PC-9 (cell line): ENCODE measurements around the gene STK24. TPM values are rescaled to one million over a fixed set of nuclear protein-coding genes. Genes with fewer than 3 reads are reported as not detected.

ENCODE experiments used
- BruUV-seq: library from RNA; stranded (reverse); fragments of 400-500 nt; replicated peaks from 2 replicates; lab custom pipeline; 2021; lab: Mats Ljungman, UMichigan
- CTCF ChIA-PET: fragments of 300-600 bp; sonication (Branson Sonifier 250); formaldehyde crosslinking; loops from one replicate; lab custom pipeline; 2022; ENCODE audit warnings: antibody characterized with exemption; lab: Charles Lee
- POLR2A ChIA-PET: fragments of 300-600 bp; sonication (Branson Sonifier 250); formaldehyde crosslinking; loops from one replicate; lab custom pipeline; 2022; ENCODE audit warnings: antibody characterized with exemption; ENCODE audit not compliant: unreplicated experiment; lab: Charles Lee
- DNase-seq, 2 experiments: peaks; one replicate each; pipeline versions ENCODE4 v3.0.0 to v3.0.0-alpha.2; 2015 to 2022; ENCODE audit warnings: mixed read lengths in 1 of 2
- H2AFZ ChIP-seq: fragments of 200-600 bp; sonication (generic); 2 replicates; pipeline ENCODE4 v1.8.1; 2017; ENCODE audit warnings: antibody characterized with exemption
- H3F3A ChIP-seq: fragments of 200-600 bp; sonication (generic); 2 replicates; pipeline ENCODE4 v1.8.1; 2017; ENCODE audit warnings: antibody characterized with exemption, mild to moderate bottlenecking, low read depth; ENCODE audit not compliant: insufficient read depth
- H3K27ac ChIP-seq: fragments of 200-600 bp; sonication (generic); 2 replicates; pipeline ENCODE4 v1.6.1; 2016; ENCODE audit warnings: mixed run types
- H3K27me3 ChIP-seq: fragments of 200-600 bp; sonication (generic); 2 replicates; pipeline ENCODE4 v1.6.1; 2016; ENCODE audit warnings: low read depth, mixed run types; ENCODE audit not compliant: insufficient read depth
- H3K36me3 ChIP-seq: fragments of 200-600 bp; sonication (generic); 2 replicates; pipeline ENCODE4 v1.6.1; 2016; ENCODE audit warnings: low read depth, mixed run types
- H3K4me1 ChIP-seq: fragments of 200-600 bp; sonication (generic); replicated peaks from 2 replicates; pipeline ENCODE4 v1.6.1; 2016; ENCODE audit warnings: mixed run types; ENCODE audit not compliant: insufficient read depth
- H3K4me2 ChIP-seq: fragments of 200-600 bp; sonication (generic); 2 replicates; pipeline ENCODE4 v1.6.1; 2017; ENCODE audit warnings: mixed run types
- H3K4me3 ChIP-seq: fragments of 200-600 bp; sonication (generic); 2 replicates; pipeline ENCODE4 v1.6.1; 2016; ENCODE audit warnings: mixed run types
- H3K79me2 ChIP-seq: fragments of 200-600 bp; sonication (generic); 2 replicates; pipeline ENCODE4 v1.6.1; 2017; ENCODE audit warnings: low read depth, mixed run types
- H3K9me2 ChIP-seq: fragments of 200-600 bp; sonication (generic); 2 replicates; pipeline ENCODE4 v1.8.1; 2017; ENCODE audit warnings: mild to moderate bottlenecking; ENCODE audit not compliant: insufficient read depth
- H3K9me3 ChIP-seq: fragments of 200-600 bp; sonication (generic); 2 replicates; pipeline ENCODE4 v1.8.1; 2016; ENCODE audit warnings: low read depth; ENCODE audit not compliant: insufficient read depth
- H4K20me1 ChIP-seq: fragments of 200-600 bp; sonication (generic); 2 replicates; pipeline ENCODE4 v1.8.1; 2017; ENCODE audit not compliant: insufficient read depth
- EZH2 ChIP-seq: fragments of 200-600 bp; sonication (generic); IDR thresholded peaks from 2 replicates; pipeline ENCODE4 v1.8.0; 2017; ENCODE audit warnings: antibody characterized with exemption, low read depth
- intact Hi-C: fragments of 100-400 bp; cut with micrococcal nuclease; formaldehyde crosslinking; loops from one replicate; pipeline ENCODE4 v1.10.0; 2022; ENCODE audit not compliant: unreplicated experiment
- total RNA-seq: library from RNA; stranded (reverse); gene quantifications from 2 replicates; pipeline ENCODE4 v1.2.3, GENCODE V29; 2021
- TF ChIP-seq, protein P1 (sequence below): fragments of 200-600 bp; sonication (generic); conservative IDR thresholded peaks from 2 replicates; pipeline ENCODE4 v1.6.1; 2017; ENCODE audit warnings: mixed run types, antibody characterized with exemption, mild to moderate bottlenecking, moderate library complexity

STK24 gene
- total RNA-seq, 1 experiment from 2014 or later, result 134 TPM

DNA sequence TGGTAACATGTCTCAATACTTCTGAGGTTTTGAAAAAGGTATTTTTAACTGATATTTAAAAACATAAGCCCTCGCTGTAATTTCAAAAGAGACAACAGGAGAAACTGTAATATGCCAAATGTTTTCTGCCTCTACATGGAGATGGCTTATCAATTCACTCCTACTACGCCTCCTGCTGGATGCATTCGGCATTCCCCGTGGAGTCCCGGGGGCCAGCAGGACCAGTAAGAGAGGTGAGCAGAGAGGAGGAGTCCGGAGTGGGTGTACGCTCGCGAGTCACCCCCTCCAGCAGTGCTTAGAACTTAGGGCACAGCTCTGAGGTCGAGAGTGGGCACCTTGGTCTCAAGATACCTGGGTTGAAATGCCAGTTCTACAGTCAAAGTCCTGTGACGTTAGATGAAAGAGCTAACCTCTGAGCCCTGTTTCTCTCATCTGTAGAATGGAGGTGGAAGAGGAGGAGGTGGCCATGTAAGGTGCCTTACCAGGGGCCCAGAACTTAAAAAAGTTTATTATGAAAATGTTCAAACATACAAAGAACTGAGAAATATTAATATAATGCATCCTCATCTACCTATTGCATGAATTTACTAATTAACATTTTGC, 110.2 kb downstream of the STK24 start:
- H3K36me3 ChIP-seq, result peaks cover 37% of the 10 kb centered on the region
- no peaks in the 10 kb centered on the region for H3K27me3 ChIP-seq
- DNase-seq, result peak; percentile 50 to 60
- H3K9me2 ChIP-seq, result no peaks in the 10 kb centered on the region
- H3K4me3 ChIP-seq, result no peak overlapping the region
- no peak overlapping the region for H2AFZ ChIP-seq
- ChIA-PET CTCF (interaction anchor here (0.6 to 1.0 kb wide), 4 partner anchors 53 to 207 kb away, joined by 3 to 4 read pairs (median 3); no protein-coding TSS in a partner anchor), POLR2A (no interaction called here)
- BruUV-seq, result no TSS peak
- H3K27ac ChIP-seq, result 0 out of 2 replicates have a peak overlapping the region, but pooled peaks have one; percentile 6
- peaks cover 64% of the 10 kb centered on the region for H3K79me2 ChIP-seq
- intact Hi-C loops, result no loop called here
- H3F3A ChIP-seq, result peaks cover 23% of the 10 kb centered on the region; the same call in 1 of the 2 replicates
- no peaks in the 10 kb centered on the region for H3K9me3 ChIP-seq
- TF ChIP-seq EZH2, result no peak
- TF ChIP-seq, protein P1, sequence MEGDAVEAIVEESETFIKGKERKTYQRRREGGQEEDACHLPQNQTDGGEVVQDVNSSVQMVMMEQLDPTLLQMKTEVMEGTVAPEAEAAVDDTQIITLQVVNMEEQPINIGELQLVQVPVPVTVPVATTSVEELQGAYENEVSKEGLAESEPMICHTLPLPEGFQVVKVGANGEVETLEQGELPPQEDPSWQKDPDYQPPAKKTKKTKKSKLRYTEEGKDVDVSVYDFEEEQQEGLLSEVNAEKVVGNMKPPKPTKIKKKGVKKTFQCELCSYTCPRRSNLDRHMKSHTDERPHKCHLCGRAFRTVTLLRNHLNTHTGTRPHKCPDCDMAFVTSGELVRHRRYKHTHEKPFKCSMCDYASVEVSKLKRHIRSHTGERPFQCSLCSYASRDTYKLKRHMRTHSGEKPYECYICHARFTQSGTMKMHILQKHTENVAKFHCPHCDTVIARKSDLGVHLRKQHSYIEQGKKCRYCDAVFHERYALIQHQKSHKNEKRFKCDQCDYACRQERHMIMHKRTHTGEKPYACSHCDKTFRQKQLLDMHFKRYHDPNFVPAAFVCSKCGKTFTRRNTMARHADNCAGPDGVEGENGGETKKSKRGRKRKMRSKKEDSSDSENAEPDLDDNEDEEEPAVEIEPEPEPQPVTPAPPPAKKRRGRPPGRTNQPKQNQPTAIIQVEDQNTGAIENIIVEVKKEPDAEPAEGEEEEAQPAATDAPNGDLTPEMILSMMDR, result peak; percentile 82
- H3K4me1 ChIP-seq, result no peaks in the 10 kb centered on the region
- no peak overlapping the region for H3K4me2 ChIP-seq
- peaks cover 9% of the 10 kb centered on the region for H4K20me1 ChIP-seq

DNA sequence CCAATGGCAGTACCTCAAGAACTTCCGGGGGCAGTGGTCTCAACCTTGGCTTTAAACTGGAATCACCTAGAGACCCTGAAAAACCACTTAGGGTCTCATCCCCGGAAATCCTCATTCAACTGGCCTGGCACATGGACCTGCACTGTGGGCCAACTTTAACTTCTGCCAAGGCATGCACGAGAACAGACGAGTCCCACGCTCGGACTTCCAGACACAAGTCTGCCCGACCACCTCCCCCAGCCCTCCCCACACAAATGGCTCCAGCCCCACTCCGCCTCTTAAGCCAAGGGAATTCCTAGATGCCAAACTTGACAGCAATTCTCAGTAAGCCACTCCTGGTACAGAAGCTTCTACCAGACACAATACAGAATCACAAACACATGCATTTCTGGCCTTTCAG, 114.0 kb downstream of the STK24 start:
- Histone ChIP-seq H3K27me3 (no peaks in the 10 kb centered on the region), H3K79me2 (peaks cover 31% of the 10 kb centered on the region), H4K20me1 (peaks cover 13% of the 10 kb centered on the region), H3K4me3 (no peak overlapping the region), H2AFZ (no peak overlapping the region), H3K27ac (no peak overlapping the region), H3K4me1 (no peaks in the 10 kb centered on the region), H3K9me2 (no peaks in the 10 kb centered on the region), H3K9me3 (no peaks in the 10 kb centered on the region), H3K36me3 (peaks cover 35% of the 10 kb centered on the region), H3K4me2 (no peak overlapping the region), H3F3A (peaks cover 28% of the 10 kb centered on the region; the same call in 1 of the 2 replicates)
- intact Hi-C loops, result no loop called here
- no peak for TF ChIP-seq EZH2
- TF ChIP-seq, protein P1, result no peak
- POLR2A ChIA-PET, result interaction anchor here (0.7 kb wide), 1 partner anchor 480 kb away, joined by 3 read pairs; no protein-coding TSS in a partner anchor
- DNase-seq, result no peak
- CTCF ChIA-PET, result no interaction called here
- no TSS peak for BruUV-seq

DNA sequence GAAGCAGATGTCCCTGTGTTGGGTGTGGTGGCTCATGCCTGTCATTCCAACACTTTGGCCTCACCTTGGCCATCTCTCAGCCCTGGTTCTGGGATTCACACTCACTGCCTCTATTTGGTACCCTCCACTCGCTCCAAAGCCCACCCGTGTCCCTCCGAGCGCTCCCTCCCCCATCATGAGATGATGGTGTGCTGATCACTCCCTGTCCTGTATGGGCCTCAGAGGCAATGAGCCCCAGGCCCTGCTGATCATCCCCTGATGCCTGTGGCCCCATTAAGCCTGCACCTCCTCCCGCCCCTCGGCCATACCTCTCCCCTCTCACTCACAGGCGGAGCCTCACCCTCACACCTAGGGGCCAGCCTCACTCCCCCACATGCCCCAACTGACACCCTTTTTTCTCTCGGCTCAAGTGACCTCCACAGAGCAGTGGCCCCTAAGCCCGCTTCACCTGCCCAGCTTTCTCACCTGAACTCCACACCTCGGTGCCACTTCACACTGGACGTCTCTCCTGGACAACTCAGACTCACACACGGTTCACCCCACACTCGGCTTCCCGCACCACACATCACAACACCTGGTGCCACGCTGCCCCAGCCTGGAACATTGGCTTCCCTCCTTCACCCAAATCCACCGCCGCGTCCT, 114.5 kb downstream of the STK24 start:
- intact Hi-C loops, result no loop called here
- no peaks in the 10 kb centered on the region for H3K9me2 ChIP-seq
- H3K9me3 ChIP-seq, result no peaks in the 10 kb centered on the region
- no peak overlapping the region for H3K27ac ChIP-seq
- DNase-seq, result no peak
- H3F3A ChIP-seq, result peaks cover 27% of the 10 kb centered on the region; the same call in 1 of the 2 replicates
- no peaks in the 10 kb centered on the region for H3K4me1 ChIP-seq
- ChIA-PET POLR2A (no interaction called here), CTCF (no interaction called here)
- no peak overlapping the region for H3K4me2 ChIP-seq
- no peak overlapping the region for H2AFZ ChIP-seq
- no peaks in the 10 kb centered on the region for H3K27me3 ChIP-seq
- no TSS peak for BruUV-seq
- peaks cover 25% of the 10 kb centered on the region for H3K79me2 ChIP-seq
- TF ChIP-seq, protein P1, result no peak
- TF ChIP-seq EZH2, result no peak
- H3K36me3 ChIP-seq, result peaks cover 35% of the 10 kb centered on the region
- H4K20me1 ChIP-seq, result peaks cover 13% of the 10 kb centered on the region
- H3K4me3 ChIP-seq, result no peak overlapping the region
